HepG2 (cell line): ENCODE data around the gene RAB17. TPM values are rescaled to one million over a fixed set of nuclear protein-coding genes. Genes with fewer than 3 reads are reported as not detected.

ENCODE experiments used
- ATF3 ChIP-seq: sonication (generic); formaldehyde crosslinking; IDR thresholded peaks from 2 replicates; pipeline ENCODE4 v1.4.0; 2020; ENCODE audit warnings: missing genetic modification reagents
- BCLAF1 ChIP-seq: fragments of 450-650 bp; IDR thresholded peaks from 2 replicates; pipeline ENCODE4 v1.6.1; 2017; ENCODE audit warnings: mild to moderate bottlenecking
- EED ChIP-seq: sonication (generic); formaldehyde crosslinking; IDR thresholded peaks from 2 replicates; pipeline ENCODE4 v1.5.0; 2020; ENCODE audit warnings: mild to moderate bottlenecking, missing genetic modification reagents
- GPBP1L1 ChIP-seq: sonication (generic); formaldehyde crosslinking; IDR thresholded peaks from 2 replicates; pipeline ENCODE4 v1.5.0; 2020; ENCODE audit warnings: mild to moderate bottlenecking, missing genetic modification reagents
- HDAC2 ChIP-seq: sonication (generic); formaldehyde crosslinking; IDR thresholded peaks from 2 replicates; pipeline ENCODE4 v1.4.0; 2020; ENCODE audit warnings: missing genetic modification reagents
- MED13 ChIP-seq: sonication (generic); formaldehyde crosslinking; IDR thresholded peaks from 2 replicates; pipeline ENCODE4 v1.5.0; 2020; ENCODE audit warnings: missing genetic modification reagents
- POGK ChIP-seq: sonication (generic); formaldehyde crosslinking; conservative IDR thresholded peaks from 2 replicates; pipeline ENCODE4 v1.8.0; 2022; ENCODE audit warnings: mild to moderate bottlenecking, moderate library complexity, missing genetic modification reagents
- POLR2A ChIP-seq, 2 experiments: IDR thresholded peaks; 2 replicates each; pipeline ENCODE4 v1.6.1; 2011; ENCODE audit warnings: low read depth in 2 of 2, low read length in 2 of 2, mild to moderate bottlenecking in 1 of 2, moderate library complexity in 1 of 2; ENCODE audit not compliant: insufficient read depth in 1 of 2
- POLR2G ChIP-seq: fragments of 200-400 bp; formaldehyde crosslinking; IDR thresholded peaks from 2 replicates; pipeline ENCODE4 v1.6.1; 2018; ENCODE audit warnings: mild to moderate bottlenecking, low read depth, low read length, moderate library complexity
- TBP ChIP-seq: sonication (generic); formaldehyde crosslinking; IDR thresholded peaks from 2 replicates; pipeline ENCODE4 v1.5.0; 2020; ENCODE audit warnings: missing genetic modification reagents
- TEAD3 ChIP-seq: optimal IDR thresholded peaks from 2 replicates; pipeline ENCODE3; 2016; ENCODE audit warnings: borderline replicate concordance
- TGIF2 ChIP-seq: IDR thresholded peaks from 2 replicates; pipeline ENCODE4 v1.6.1; 2016; ENCODE audit warnings: control low read depth, missing compliant biosample characterization
- ZMAT5 ChIP-seq: sonication (generic); formaldehyde crosslinking; IDR thresholded peaks from 2 replicates; pipeline ENCODE4 v1.5.0; 2020; ENCODE audit warnings: mild to moderate bottlenecking, low read depth, missing genetic modification reagents, borderline replicate concordance
- ZNF7 ChIP-seq: IDR thresholded peaks from 2 replicates; pipeline ENCODE4 v1.6.1; 2016; ENCODE audit warnings: missing biosample characterization, missing genetic modification reagents
- ZNF747 ChIP-seq: sonication (generic); formaldehyde crosslinking; IDR thresholded peaks from 2 replicates; pipeline ENCODE4 v1.8.1; 2023; ENCODE audit warnings: missing genetic modification reagents, mild to moderate bottlenecking, borderline replicate concordance
- polyA plus RNA-seq, 8 experiments: library from polyadenylated mRNA; depleted of rRNA in 3 of 8; stranded (reverse) in 7 of 8; unstranded in 1 of 8; fragments of >200 nt; fragmentation: Illumina TruSeq in 4 of 8; extraction: Trizol in 4 of 8; gene quantifications; 2 replicates each; pipeline versions ENCODE4 v1.2.1 to v1.2.3, GENCODE V29; 2011 to 2016; ENCODE audit warnings: low read depth in 4 of 8, missing spikeins in 1 of 8, mixed read lengths in 1 of 8; ENCODE audit not compliant: insufficient read depth in 1 of 8
- total RNA-seq, 5 experiments: library from RNA; depleted of rRNA; stranded (reverse); fragments of >200 nt; fragmentation: Illumina TruSeq; extraction: Trizol; gene quantifications; 2 replicates each; pipeline ENCODE4 v1.2.3, GENCODE V29; 2016; ENCODE audit warnings: low read depth in 1 of 5
- TF ChIP-seq, protein P1 (sequence below): sonication (generic); formaldehyde crosslinking; conservative IDR thresholded peaks from 2 replicates; pipeline ENCODE4 v1.8.1; 2023; ENCODE audit warnings: missing genetic modification reagents

The RAB17 gene
- total and polyA plus RNA-seq, 2 of the 13 experiments (the other 11 are each of a cell fraction or from before 2014, with no cell fraction given) = 68.0 to 124 TPM

- TF ChIP-seq POGK (no peak), POLR2A (IDR thresholded peaks at IDR 0.05; ENCODE audit: insufficient read depth in 1 of 2, low read depth in 2 of 2, low read length in 2 of 2) (no peak), TEAD3 (no peak), BCLAF1 (no peak), MED13 (no peak), POLR2G (no peak), EED (CRISPR knock-in tag) (no peak), TBP (no peak), ZNF747 (CRISPR knock-in tag) (0 out of 2 replicates have a peak, but pooled peaks have one; percentile 38), GPBP1L1 (CRISPR knock-in tag) (no peak), ZMAT5 (CRISPR knock-in tag) (no peak), TGIF2 (CRISPR knock-in tag) (no peak), ATF3 (CRISPR knock-in tag) (no peak), HDAC2 (CRISPR knock-in tag) (no peak), ZNF7 (CRISPR knock-in tag) (no peak)
- TF ChIP-seq, protein P1, sequence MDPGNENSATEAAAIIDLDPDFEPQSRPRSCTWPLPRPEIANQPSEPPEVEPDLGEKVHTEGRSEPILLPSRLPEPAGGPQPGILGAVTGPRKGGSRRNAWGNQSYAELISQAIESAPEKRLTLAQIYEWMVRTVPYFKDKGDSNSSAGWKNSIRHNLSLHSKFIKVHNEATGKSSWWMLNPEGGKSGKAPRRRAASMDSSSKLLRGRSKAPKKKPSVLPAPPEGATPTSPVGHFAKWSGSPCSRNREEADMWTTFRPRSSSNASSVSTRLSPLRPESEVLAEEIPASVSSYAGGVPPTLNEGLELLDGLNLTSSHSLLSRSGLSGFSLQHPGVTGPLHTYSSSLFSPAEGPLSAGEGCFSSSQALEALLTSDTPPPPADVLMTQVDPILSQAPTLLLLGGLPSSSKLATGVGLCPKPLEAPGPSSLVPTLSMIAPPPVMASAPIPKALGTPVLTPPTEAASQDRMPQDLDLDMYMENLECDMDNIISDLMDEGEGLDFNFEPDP (CRISPR knock-in tag) = no peak
These were observed 39.4 kb downstream of the RAB17 start (continued) for GRCh38 chr2:237551071-237551574.
